GM19025 (cell line): ENCODE data around the gene BRIX1.

Source experiments
- ATAC-seq: cut with Tn5 transposase; IDR thresholded peaks from one replicate; pipeline ENCODE4 v1.9.1; 2021; ENCODE audit warnings: mild to moderate bottlenecking, low read depth, moderate library complexity; ENCODE audit not compliant: unreplicated experiment

The BRIX1 gene

DNA sequence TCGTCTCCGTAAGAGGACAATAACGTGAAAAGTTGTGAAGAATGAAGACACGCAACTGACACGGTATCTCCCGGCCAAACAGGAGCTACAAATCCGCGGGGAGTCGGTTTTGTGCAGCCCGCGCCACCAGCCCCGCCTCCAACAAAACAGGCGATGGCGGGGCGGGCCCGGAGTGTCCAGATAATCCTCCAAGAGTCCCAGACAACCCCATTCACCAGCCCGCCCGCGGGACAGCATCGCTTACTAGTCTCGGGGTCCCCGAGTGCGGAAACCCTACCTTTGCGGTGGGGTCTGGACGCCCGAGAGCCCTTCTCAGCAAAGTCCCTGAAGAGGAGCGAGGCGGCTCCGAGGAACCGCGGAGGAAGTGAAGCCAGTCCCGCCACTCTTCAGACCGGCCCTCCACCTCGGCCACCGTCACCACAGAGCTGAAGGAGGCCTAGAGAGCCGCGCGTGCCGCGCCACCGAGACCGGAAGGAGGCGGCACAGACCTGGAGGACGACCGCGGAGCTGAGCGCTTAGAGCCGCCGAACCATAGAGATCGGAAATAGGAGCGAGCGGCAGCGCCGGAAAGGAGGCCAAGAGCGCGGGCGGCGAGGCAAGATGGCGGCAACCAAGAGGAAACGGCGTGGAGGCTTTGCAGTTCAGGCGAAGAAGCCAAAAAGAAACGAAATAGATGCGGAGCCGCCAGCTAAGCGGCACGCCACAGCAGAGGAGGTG, at the start of gene BRIX1, which contains the start of gene RAD1:
TSS of gene BRIX1 (plus strand) at position 573 of the 717 bp plus-strand sequence. CDS start at position 601, 28 bp downstream.
TSS of gene RAD1 (minus strand) at position 366 of the 717 bp plus-strand sequence. CDS start 612 bp downstream, outside the sequence.
- ATAC-seq: peak; percentile 99

DNA sequence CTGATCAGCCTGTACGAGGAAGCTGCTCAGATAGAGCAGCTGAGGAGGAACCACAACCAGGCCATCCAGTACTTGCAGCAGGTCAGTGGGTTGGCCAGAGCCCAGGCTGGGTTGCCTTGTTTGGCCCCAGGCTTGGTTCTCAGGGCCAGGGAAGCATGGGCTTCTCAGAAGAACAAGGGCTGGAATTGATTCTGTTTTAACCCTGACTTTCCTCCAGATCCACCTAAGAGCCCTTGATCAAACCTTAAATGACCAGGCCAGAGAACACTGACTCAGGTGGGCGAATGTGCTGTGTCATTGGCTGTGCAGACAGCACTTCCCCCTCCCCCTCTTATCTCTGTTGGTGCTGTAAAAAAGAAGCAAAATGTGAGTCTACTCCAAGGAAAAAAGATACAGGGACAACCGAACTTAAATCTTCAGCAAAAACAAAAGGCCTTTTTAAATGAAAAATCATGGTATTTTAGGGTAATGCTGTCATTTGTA, 48.5 kb upstream of the BRIX1 start:
- ATAC-seq: no peak

DNA sequence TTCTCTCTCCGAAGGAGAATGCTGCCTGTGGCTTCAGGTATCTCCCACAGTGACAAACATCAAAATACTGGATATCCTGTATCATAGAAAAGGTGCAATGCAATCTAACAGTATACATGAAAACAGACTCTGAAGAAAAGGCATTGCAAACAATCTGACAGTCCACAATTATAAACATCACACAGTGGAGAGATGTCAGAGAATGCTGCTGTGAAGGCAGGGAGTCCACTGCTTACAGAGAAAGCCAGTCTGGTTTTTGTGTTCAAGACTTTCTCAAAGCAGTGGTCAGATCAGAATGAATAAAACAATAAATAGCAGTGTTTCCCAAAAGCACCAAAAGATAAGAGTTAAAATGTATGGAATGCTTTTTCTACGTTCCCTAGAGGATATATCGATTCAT, 47.9 kb upstream of the BRIX1 start:
- ATAC-seq: no peak

GRCh38 chr5:34868791-34869190, 46.7 kb upstream of the BRIX1 start:
- no peak for ATAC-seq

DNA sequence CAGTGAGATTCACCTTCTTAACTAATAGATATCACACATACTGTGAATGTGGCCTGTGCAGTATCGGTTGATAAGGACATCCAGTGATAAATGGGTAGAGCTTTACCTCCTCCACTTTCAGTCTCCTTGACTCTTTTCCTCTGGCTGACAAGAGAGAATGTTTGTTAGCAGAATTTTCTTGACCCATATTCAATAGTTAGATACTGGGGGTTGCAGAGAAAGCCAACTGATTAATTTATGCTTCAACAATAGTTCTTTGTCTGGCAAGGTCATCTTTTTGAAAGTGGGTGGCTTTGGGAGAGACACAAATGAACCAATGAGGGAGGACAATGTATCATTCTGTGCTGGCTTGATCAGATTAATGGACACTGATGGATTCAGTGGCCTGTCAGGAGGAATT, 46.3 kb upstream of the BRIX1 start:
- no peak for ATAC-seq

DNA sequence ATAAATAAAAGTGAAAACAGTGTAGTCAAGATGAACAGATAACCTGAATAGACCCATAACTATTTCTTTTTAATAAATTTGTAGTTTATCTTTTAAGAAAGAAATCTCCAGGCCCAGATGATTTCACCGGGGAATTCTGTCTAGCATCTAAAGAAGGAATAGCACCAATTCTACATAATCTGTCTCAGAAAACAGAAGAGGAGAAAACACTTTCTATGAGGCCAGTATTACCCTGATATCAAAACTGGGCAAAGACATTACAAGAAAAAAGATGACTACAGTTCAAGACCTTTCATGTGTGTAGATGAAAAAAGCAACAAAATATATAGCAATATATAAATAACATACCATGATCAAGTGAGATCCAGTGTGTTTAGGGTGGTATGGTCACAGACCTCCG, 45.1 kb upstream of the BRIX1 start:
- ATAC-seq: no peak

GRCh38 chr5:34876275-34876674, 39.2 kb upstream of the BRIX1 start:
- no peak for ATAC-seq

DNA sequence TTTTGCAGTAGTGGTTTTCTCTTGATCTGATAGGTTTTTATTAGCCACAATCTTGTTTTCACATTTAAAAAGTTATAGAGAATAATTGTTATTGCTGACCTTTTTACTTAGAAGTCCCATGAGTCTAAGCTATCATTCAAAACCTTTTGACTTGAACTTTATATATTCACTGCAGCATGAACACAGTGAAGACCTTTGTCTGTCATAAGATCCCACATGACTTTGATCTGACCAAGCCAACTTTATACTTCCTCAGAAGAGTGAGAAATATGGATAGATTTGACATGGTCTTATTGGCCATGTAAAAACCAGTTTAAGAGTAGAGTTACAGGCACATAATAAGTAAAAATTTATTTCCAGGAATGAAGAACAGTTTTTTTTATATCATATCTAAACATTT, 34.3 kb upstream of the BRIX1 start:
- no peak for ATAC-seq

DNA sequence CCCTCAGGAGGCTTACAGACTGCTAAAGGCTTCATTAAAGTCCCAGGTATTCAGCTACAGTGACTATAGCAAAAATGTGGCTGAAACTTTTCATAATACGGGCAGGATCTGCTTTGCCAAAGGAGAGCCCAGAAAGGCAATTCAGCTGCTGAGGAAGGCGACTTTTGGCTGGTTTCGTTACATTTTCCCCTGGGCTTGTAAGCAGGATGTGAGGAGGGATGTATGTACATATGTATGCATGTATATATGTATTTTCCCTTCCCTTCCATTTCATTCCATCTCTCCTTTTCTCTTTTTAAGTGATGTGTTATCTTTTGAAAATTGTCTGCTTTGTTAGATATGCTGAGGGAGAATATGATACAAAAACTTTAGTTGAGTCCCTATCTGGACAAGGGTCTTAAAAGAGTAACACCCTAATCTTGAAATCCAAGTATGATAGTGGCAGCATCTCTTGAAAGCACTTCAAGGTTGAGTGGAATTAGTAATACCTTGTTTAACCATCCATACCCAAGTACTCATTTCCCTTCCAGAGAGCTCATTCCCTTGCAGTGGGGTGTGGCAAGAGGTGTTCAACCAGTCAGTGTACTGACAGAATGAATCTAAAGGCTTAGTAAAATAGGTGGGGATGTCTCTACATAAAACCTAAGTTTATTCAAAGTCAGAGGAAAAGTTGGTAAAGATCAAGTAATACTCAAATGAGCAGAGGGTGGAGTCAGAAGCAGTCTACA, 29.0 kb upstream of the BRIX1 start:
- no peak for ATAC-seq

- no peak for ATAC-seq
Measured at GRCh38 chr5:34889394-34889793, 26.1 kb upstream of the BRIX1 start.

GRCh38 chr5:34891981-34892380, 23.5 kb upstream of the BRIX1 start:
- no peak for ATAC-seq

GRCh38 chr5:34892414-34892813, 23.1 kb upstream of the BRIX1 start:
- ATAC-seq: no peak

DNA sequence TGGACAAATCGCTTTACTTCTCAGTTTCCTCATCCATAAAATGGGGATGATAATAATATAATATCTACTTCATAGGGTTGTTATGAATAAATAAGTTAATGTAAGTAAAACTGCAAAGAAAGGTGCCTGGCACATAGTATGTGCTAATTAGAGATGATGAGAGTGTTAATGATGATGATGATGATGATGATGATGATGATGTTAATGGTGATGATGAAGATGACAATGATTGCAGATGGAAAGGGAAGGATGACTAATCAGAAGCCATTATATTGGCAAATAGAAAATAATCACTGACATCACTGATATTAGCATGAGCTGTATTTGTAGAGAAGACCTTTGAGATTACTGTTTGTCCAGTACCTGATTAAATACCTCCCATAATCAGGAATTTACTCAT, 20.8 kb upstream of the BRIX1 start:
- no peak for ATAC-seq

GRCh38 chr5:34895641-34896419, 19.7 kb upstream of the BRIX1 start:
- ATAC-seq: no peak

DNA sequence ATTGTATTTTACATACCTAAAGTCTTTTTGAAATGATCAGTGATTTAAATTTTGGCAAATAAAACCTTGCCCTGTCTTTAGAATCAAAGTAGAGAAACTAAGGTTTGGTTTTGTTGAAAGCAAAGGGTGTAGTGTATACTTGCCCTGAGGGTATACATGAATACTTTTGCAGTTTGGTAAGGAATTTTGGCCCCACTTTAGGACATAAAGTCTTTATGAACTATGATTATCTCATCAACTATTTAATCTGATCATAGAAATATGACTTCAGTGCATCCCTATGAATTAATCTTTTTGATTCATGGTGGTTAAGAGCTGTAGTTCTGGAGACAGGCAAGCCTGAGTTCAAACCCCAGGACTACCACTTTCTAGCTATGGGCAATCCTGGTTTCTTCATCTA, 17.9 kb upstream of the BRIX1 start:
- ATAC-seq: no peak

GRCh38 chr5:34898258-34898895, 17.1 kb upstream of the BRIX1 start:
- peak; percentile 58 for ATAC-seq

GRCh38 chr5:34899066-34899465, 16.4 kb upstream of the BRIX1 start:
- ATAC-seq: no peak

- ATAC-seq: no peak
Measured at GRCh38 chr5:34900652-34901051, 14.9 kb upstream of the BRIX1 start.

DNA sequence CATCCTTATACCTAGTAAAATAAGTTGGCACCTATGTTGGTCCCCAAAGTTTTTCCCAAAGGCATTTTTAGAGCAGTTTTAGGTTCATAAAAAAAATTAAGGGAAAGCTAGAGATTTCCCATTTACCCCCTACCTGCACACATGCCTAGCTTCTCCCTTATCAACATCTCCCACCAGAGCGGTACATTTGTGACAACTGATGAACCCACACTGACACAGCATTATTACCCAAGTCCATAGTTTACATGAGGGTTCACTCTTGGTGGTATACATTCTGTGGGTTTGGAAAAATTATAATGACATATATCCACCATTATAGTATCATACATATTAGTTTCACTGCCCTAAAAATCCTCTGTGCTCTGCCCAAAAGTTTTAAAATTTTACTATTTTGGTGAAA, 12.3 kb upstream of the BRIX1 start:
- no peak for ATAC-seq

- ATAC-seq: no peak
Measured at GRCh38 chr5:34905564-34905963, 9.9 kb upstream of the BRIX1 start.

DNA sequence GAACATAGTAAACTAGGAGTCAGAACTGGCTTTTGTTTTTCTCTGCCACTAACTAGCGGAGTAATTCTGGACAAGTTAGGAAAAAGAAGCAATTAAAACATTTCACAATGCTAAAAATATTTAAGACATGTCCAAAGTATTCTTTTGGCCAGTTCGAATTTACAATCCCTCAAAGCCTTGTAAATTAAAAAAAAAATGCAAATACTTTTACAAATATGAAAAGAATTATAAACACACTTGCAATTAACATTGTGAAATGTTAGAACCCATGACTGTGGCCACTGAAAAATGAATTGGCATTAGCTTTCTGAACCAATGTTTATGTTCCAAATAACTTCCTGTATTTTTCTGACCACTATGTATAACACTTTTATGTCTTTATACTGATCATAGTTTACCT, 2.4 kb upstream of the BRIX1 start:
- ATAC-seq: no peak
